ENCODE measurements around the gene KLHL8.

- TF ChIP-seq CTCF (IDR thresholded peaks at IDR 0.05): no peak
- no peak for TF ChIP-seq POLR2A (IDR thresholded peaks at IDR 0.05)
- TF ChIP-seq POLR2AphosphoS5 (IDR thresholded peaks at IDR 0.05; ENCODE audit: insufficient read depth in 1 of 2, low read depth in 1 of 2): no peak
Observed at GRCh38 chr4:87174672-87175071, 45.7 kb downstream of the KLHL8 start.
